IPS DF 6.9 (cell line): Measurements from ENCODE around the gene HIRA.

Source experiments
- DNase-seq: peaks from one replicate; pipeline ENCODE4 v3.0.0-alpha.2; 2013; ENCODE audit warnings: low read depth, low spot score
- H3K27ac ChIP-seq: one replicate; pipeline ENCODE4 v1.5.1; 2013; ENCODE audit warnings: low read length, control low read depth
- H3K27me3 ChIP-seq: 2 replicates; pipeline ENCODE4 v1.6.1; 2013; ENCODE audit warnings: mild to moderate bottlenecking, low read length; ENCODE audit not compliant: control insufficient read depth, insufficient read depth
- H3K36me3 ChIP-seq: 2 replicates; pipeline ENCODE4 v1.6.1; 2013; ENCODE audit warnings: low read length; ENCODE audit not compliant: control insufficient read depth, insufficient read depth
- H3K4me1 ChIP-seq: 2 replicates; pipeline ENCODE4 v1.6.1; 2013; ENCODE audit warnings: low read length; ENCODE audit not compliant: control insufficient read depth, insufficient read depth
- H3K4me3 ChIP-seq: 2 replicates; pipeline ENCODE4 v1.5.1; 2013; ENCODE audit warnings: mild to moderate bottlenecking, low read length
- H3K9me3 ChIP-seq: 2 replicates; pipeline ENCODE4 v1.6.1; 2013; ENCODE audit warnings: low read length, inconsistent platforms; ENCODE audit not compliant: control insufficient read depth, insufficient read depth
- WGBS: extraction: QIAGEN DNeasy Blood & Tissue Kit; methylation state at CpG from one replicate; pipeline ENCODE4 v1.1.7; 2013; ENCODE audit warnings: mixed read lengths, missing lambda C conversion rate; ENCODE audit not compliant: insufficient read length, insufficient coverage; 5-methylcytosine and 5-hydroxymethylcytosine counted together

Gene HIRA

DNA sequence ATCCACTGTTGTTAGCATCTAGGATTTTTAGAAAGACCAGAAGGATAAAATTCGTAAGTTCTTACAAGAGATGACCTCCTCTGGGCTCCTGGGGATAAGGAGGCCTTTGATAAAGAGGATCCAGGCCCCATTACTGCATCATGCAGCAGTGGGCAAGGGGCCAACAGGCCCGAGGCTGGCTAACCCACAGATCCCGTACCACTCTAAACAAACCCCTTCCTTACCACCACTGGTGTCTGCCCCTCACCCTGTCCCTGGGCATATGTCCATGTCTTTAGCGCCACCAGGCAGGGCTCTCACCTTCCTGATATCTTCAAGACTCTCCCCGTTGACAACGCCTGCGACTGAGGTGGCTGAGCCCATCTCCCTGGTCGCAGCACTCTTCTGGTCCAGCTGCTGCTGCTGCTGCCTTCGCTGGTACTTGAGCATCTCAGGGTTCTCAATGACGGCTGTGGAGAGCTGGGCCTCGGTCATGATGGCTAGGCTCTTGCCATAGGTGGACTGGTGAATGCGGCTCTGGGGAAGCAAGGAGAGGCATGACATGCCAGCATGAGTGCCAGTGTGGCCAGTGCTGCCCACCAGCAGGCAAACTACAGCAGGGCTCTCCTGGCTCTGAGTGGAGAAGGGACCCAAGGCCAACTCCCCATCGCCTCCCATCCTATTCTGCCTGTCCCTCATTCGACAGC, 46.2 kb downstream of the HIRA start:
- DNase-seq: no peak
- H3K4me1 ChIP-seq: no peaks in the 10 kb centered on the region
- no peaks in the 10 kb centered on the region for H3K9me3 ChIP-seq
- H3K27ac ChIP-seq: no peak overlapping the region
- no peaks in the 10 kb centered on the region for H3K27me3 ChIP-seq
- no peak overlapping the region for H3K4me3 ChIP-seq
- no CpG with 5 or more reads among the region's 14 CpGs for WGBS
- peaks cover 36% of the 10 kb centered on the region for H3K36me3 ChIP-seq

DNA sequence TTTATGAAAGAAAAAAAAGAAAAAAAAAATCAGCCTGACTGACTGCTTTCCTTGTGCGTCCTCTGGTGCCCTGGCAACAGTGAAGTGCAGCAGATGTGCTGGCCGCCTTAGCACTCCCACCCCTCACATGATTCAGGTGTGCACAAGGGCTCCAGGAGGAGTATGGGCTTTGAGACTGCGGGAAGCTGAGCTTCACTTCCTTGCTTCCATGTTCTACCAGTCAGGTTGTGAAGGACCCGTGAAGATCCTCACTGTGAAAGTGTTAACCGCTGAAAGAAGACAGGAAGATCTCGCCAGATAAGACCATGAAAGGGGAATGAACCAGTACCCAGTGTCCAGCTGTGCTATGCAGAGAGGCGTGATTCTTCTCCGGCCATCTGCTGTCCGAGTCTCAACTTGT, 48.2 kb downstream of the HIRA start:
- Histone ChIP-seq H3K9me3 (no peaks in the 10 kb centered on the region), H3K36me3 (peaks cover 29% of the 10 kb centered on the region), H3K4me3 (no peak overlapping the region), H3K4me1 (no peaks in the 10 kb centered on the region), H3K27me3 (no peaks in the 10 kb centered on the region), H3K27ac (no peak overlapping the region)
- no CpG with 5 or more reads among the region's 9 CpGs for WGBS
- DNase-seq: no peak

DNA sequence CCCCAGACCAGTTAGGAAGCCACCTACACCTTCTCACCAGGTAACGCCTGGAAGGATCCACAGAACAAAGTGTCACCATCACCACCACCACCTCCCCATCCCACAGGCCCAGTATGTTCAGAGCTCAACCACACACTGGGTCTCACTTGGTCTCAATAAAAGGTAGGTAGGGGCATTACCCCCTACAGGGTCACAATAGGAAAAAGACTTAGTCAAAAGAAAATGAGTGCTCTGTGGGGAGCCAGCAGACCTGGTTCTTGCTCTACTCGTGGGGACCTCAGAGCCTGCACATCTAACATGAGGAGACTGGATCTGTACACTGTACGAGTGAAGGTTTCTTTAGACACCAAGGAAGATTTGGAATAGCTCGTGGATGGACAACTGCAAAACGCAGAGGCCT, 49.3 kb downstream of the HIRA start:
- Histone ChIP-seq H3K9me3 (no peaks in the 10 kb centered on the region), H3K27me3 (no peaks in the 10 kb centered on the region), H3K4me3 (no peak overlapping the region), H3K4me1 (no peaks in the 10 kb centered on the region), H3K27ac (no peak overlapping the region), H3K36me3 (peaks cover 27% of the 10 kb centered on the region)
- WGBS: no CpG with 5 or more reads among the region's 5 CpGs
- DNase-seq: no peak

DNA sequence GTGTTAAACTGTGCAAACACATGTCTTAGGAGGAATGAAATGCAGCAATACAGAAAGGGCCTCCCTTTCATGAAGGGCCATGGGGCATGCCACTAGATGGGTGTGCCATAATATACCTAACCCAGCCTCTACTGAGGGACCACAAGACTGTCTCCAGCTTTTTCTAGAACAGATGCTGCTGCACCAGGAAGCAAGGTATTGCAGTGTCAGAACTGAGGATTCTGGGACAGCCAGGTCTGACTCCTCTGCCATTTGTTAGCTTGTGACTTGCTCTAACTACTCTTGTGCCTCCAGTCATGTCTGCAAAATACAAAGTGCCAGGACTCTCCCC, 53.2 kb downstream of the HIRA start:
- DNase-seq: no peak
- H3K27ac ChIP-seq: no peak overlapping the region
- peaks cover 40% of the 10 kb centered on the region for H3K36me3 ChIP-seq
- no peak overlapping the region for H3K4me3 ChIP-seq
- no peaks in the 10 kb centered on the region for H3K4me1 ChIP-seq
- H3K27me3 ChIP-seq: no peaks in the 10 kb centered on the region
- H3K9me3 ChIP-seq: no peaks in the 10 kb centered on the region

DNA sequence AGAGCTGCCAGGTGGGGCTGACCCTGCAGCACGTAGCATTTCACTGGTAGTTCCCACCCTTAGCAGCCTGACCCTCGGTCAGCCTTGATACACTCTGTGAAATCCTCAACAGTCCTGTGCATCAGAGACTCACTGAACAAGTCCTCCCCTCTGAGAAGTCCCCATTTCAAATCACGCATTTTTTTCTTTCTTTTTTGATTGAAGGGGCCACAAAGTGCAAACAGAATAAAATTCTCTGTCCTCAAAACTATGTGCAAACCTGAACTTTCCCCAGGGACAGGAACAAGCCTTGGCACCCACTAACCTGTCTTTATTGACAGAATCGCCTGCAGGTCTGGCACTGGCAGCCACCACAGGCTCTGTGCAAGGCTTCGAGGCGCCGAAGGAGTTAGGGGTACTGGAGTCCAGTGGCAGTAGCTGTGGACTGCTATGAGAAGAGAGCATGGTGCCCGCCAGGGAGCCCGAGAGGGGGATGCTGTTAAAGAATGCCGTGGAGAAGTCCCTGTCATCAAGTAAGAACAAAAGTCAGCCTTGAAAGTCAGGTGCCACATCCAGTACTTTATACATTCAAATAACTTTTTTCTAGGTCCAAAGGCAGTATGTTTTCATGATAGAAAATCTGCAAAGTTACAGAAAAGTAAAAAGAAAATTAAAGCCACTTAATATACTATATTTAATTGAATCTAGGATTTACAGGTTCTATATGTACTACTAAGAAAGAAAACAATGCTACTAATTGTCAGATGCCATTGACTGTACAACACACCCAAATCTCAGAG, 53.8 kb downstream of the HIRA start:
- WGBS: no CpG with 5 or more reads among the region's 10 CpGs

DNA sequence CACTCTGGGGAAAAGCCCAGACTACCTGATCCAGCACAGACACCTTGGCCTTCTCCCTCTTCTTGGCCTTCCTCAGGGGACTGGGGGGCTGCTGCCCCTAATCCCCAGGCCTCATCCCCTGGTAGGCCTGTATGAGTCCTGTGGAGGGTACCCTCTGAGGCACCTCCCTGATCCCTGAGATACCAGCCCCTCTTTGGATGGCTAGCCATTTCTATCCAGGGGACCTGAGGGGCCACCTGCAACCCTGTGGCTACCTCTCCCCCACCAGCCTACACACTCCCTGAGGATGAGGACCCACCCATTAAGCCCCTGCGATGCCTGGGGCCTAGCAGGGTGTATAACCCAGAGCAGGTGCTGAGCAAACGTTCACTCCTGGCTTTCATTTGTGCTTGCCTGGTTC, 54.6 kb downstream of the HIRA start:
- Histone ChIP-seq H3K36me3 (peaks cover 33% of the 10 kb centered on the region), H3K4me3 (no peak overlapping the region), H3K9me3 (no peaks in the 10 kb centered on the region), H3K4me1 (no peaks in the 10 kb centered on the region), H3K27me3 (no peaks in the 10 kb centered on the region), H3K27ac (no peak overlapping the region)
- no peak for DNase-seq
- WGBS: no CpG with 5 or more reads among the region's 2 CpGs

More for the DNA sequence above, 53.8 kb downstream of the HIRA start:
- Histone ChIP-seq H3K4me1 (no peaks in the 10 kb centered on the region), H3K9me3 (no peaks in the 10 kb centered on the region), H3K27ac (no peak overlapping the region), H3K4me3 (no peak overlapping the region), H3K27me3 (no peaks in the 10 kb centered on the region), H3K36me3 (peaks cover 39% of the 10 kb centered on the region)
- no peak for DNase-seq

DNA sequence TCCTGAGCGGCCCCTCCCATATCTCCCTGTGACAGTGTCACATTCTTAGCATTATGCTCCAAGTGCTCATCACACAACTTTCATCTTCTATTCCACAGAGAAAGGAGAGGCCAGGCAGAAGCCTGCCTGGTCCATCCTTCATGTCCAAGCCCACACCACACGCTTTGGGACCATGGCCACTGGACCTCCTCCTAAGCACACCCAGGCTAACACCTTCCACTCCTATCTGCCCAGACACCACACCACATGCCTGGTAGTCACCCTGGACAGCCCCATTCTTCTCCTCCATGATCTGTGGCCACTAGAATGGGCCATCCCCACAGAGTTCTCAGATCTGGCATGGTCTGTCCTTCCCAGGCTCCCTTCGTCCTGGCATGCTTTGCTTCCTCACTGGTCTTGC, 55.3 kb downstream of the HIRA start:
- Histone ChIP-seq H3K36me3 (peaks cover 33% of the 10 kb centered on the region), H3K4me1 (no peaks in the 10 kb centered on the region), H3K27ac (no peak overlapping the region), H3K4me3 (no peak overlapping the region), H3K9me3 (no peaks in the 10 kb centered on the region), H3K27me3 (no peaks in the 10 kb centered on the region)
- no peak for DNase-seq
- WGBS: no CpG with 5 or more reads among the region's 3 CpGs

DNA sequence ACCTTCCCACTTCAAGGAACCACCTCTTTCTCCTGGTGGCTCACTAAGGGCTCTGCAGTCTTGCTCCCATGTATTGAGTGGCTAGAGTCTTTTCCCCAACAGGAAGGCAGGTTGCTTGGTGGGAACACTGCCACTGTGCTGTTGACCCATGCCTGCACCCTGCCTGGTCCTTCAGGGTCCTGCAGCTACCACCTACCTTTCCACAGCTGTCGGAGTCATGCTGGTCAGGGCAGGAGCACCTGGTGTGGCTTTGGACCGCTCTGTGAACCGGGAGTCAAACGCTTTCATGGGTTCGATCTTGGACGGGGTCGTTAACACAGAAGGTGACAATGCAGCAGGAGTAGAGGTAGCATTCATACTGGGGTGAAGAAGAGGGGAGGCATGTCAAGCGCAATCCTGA, 56.1 kb downstream of the HIRA start:
- DNase-seq: no peak
- Histone ChIP-seq H3K4me3 (no peak overlapping the region), H3K36me3 (peaks cover 33% of the 10 kb centered on the region), H3K9me3 (no peaks in the 10 kb centered on the region), H3K27me3 (no peaks in the 10 kb centered on the region), H3K4me1 (no peaks in the 10 kb centered on the region), H3K27ac (no peak overlapping the region)
- no CpG with 5 or more reads among the region's 8 CpGs for WGBS

DNA sequence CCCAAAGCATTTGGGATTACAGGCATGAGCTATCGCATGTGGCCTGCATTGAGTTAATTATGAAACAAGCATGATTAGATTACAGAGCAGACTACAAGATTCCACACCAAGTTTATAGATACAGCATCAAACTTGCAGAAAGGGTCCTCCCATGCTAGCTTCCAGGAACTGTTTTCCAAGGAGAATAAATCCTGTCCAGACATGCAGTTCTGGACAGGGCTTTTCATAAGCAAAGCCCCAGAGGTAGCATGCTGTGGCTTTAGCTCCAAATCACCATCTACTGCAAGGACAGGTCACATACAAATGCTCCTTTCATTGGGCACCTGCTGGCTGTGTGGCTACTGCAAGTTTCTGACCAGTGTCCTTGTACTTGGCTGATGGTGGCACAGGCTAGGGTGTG, 57.1 kb downstream of the HIRA start:
- no peak for DNase-seq
- no peak overlapping the region for H3K4me3 ChIP-seq
- no peaks in the 10 kb centered on the region for H3K27me3 ChIP-seq
- no CpG with 5 or more reads among the region's 1 CpG for WGBS
- H3K36me3 ChIP-seq: peaks cover 33% of the 10 kb centered on the region
- no peak overlapping the region for H3K27ac ChIP-seq
- H3K4me1 ChIP-seq: no peaks in the 10 kb centered on the region
- H3K9me3 ChIP-seq: no peaks in the 10 kb centered on the region

DNA sequence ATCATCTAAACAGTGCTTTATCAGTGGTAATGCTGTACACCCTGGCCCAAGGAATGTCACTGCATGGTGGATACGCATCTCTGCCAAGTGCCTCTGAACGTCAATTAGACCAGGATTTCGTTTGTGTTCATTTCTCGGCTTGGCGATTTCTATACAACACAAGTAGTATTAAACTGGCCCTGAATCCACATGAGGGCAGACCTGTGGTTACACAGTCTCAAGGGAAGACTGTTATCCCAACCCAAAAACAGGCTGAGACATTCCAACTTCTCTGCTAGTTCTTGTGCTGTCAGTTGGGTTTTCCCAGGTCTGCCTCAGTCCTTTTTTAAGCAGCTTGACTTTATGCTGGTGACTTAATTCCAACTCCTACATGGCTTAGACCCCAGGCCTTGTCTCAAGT, 58.1 kb downstream of the HIRA start:
- Histone ChIP-seq H3K36me3 (peaks cover 40% of the 10 kb centered on the region), H3K9me3 (no peaks in the 10 kb centered on the region), H3K27me3 (no peaks in the 10 kb centered on the region), H3K4me3 (no peak overlapping the region), H3K4me1 (no peaks in the 10 kb centered on the region), H3K27ac (no peak overlapping the region)
- DNase-seq: no peak
- no CpG with 5 or more reads among the region's 5 CpGs for WGBS

DNA sequence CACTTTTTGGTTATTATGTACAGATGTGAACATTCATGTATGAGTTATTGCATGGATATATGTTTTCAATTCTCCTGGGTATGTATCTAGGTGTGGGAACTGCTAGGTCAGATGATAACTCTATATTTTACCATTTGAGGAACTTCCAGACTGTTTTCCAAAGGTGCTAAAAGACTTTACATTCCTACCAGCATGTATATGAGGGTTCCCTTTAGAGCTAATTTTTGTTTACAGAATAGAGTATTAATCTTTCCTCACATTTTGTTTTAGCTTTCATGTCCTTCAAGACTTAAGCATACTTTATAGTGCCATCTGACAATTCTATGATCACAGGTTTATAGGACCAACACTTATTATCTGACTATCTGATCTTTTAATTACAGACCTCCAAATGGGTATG, 59.6 kb downstream of the HIRA start:
- H3K27ac ChIP-seq: no peak overlapping the region
- no peaks in the 10 kb centered on the region for H3K4me1 ChIP-seq
- H3K4me3 ChIP-seq: no peak overlapping the region
- no peaks in the 10 kb centered on the region for H3K27me3 ChIP-seq
- peaks cover 38% of the 10 kb centered on the region for H3K36me3 ChIP-seq
- no peaks in the 10 kb centered on the region for H3K9me3 ChIP-seq
- DNase-seq: no peak
